Jurkat, Clone E6-1 (cell line): ENCODE results near the gene CLDN10.
A peak's percentile ranks its signal among the peaks of the same experiment; 100 is the strongest.
"Not testable (repeated sequence)": the region's sequence is repeated elsewhere in the genome, so short reads cannot be mapped to it uniquely, and the experiment has no call there.

ENCODE experiments used
- DNase-seq: peaks from one replicate; pipeline ENCODE4 v3.0.0-alpha.2; 2011; ENCODE audit warnings: low read depth, low spot score
- H3K4me3 ChIP-seq: 2 replicates; pipeline ENCODE4 v1.5.1; 2011; ENCODE audit warnings: mild to moderate bottlenecking, low read length, control low read depth, moderate library complexity

Gene CLDN10

DNA sequence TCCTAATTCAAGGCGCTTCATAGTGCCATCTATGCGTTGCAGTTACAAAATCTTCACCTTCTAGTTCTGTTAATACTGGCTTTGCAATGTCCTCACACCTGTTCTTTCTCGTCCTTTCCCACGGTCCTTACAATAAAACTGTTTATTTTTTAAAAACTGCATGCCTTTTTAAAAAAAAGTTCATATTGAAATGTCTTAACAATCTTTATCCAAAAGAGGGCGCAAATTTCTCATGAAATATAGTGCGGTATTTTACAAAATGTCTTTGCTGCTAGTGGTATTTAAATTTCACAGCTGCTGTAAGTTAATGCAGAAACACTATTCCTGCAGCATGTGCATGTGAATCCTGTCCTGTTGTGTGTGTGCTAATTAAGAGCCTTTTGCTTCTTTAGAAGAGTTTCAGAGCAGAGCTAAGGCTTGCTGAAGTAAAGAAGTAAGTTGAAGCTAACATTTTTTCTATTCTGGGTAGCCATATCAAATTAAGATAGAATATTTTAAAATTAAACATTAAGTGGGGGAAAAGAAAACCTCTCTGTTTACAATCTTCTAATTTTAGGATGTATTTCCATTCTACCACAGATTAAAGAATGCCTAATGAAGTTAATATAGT, 15.8 kb upstream of the CLDN10 start:
- peak; percentile 22 for DNase-seq
- no peak overlapping the region for H3K4me3 ChIP-seq

DNA sequence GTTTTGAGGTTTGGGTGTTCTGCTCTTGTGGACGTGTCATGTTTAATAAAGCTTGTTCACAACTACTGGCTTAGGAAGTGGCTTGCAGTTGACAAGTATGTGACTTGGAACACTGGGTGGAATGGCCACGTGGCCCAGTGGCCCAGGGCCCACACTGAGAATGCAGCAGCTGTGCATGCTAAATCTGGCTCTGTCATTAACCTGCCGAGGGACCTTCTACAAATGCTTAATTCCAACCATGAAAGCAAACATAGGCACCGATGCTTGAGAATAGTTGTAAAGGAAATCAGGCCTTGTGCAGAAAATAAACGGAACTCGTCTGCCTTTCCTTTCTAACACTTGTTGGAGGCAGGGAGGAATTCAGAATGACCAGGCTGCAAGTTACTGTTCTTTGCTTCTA, 11.6 kb upstream of the CLDN10 start:
- no peak for DNase-seq
- H3K4me3 ChIP-seq, result no peak overlapping the region

DNA sequence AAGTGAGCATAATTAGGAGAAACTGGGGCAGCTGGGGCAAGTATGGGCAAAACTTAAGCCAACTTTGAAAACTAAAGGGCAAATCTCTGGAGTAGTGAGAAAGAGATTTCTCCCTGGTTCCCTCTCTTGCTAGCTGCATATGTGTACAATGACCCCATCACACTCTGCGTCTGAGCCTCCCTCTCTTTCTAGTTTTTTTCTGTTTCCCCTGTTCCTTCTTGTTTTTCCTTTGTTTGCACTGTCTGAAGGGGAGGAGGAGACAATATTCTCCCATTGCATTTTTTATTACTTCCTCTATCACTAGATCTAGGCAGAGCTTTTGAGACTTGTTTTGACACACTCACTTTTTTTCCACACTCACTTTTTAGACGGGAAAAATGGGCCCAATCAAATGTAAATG, 11.2 kb upstream of the CLDN10 start:
- DNase-seq, result no peak
- no peak overlapping the region for H3K4me3 ChIP-seq

DNA sequence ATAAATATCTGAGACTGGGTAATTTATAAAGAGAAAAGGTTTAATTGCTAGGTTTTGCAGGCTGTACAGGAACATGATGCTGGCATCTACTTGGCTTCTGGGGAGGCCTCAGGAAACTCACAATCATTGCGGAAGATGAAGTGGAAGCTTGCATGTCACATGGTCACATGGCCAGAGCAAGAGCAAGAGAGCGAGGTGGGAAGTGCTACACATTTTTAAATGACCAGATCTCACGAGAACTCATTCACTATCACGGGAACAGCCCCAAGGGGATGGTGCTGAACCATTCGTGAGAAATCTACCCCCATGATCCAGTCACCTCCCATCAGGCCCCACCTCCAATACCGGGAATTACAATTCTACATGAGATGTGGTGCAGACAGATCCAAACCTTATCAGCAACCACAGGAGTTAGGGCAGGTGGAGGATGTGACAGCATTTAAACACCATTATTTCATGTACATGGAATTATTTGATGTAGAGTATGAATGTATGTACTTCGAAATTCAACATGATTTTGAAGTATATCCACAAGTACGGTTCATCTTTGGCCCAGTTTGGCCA, 10.5 kb upstream of the CLDN10 start:
- no peak for DNase-seq
- no peak overlapping the region for H3K4me3 ChIP-seq

DNA sequence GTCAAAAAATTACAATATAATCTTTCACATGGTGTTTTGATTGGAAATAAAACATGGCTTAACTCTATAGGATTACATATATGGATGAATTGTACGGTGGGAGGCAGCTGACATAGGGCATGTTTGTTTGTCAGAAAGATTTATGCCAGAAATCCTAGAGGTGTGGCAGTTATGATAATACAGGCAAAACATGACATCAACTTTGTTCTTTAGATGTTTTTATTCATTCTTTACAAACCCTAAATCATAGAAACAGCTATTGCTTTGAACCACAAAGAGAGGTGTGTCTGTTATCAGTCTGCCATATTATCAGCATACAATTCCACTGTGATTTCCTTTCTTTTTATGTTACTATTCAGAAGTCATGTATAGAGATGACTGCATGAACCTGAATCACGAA, 8.2 kb upstream of the CLDN10 start:
- no peak for DNase-seq

DNA sequence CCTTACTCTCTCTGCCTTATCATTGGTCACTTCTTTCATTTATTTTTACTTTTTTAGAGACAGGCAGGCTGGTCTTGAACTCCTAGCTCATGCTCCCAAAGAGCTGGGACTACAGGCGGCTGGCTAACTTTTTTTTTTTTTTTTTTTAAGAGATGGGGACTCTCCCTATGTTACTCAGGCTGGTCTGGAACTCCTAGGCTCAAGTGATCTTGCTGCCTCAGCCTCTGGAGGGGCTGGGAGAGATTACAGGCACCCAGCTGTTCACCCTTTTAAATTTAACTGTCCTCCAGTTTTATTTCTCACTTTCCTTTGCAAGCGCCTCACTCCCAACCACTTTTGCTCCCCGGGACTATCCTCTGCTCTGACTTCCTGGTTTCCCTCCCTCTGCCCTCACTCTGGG, 5.6 kb upstream of the CLDN10 start:
- no peak for DNase-seq
- no peak overlapping the region for H3K4me3 ChIP-seq

More for the DNA sequence above, 8.2 kb upstream of the CLDN10 start:
- no peak overlapping the region for H3K4me3 ChIP-seq

DNA sequence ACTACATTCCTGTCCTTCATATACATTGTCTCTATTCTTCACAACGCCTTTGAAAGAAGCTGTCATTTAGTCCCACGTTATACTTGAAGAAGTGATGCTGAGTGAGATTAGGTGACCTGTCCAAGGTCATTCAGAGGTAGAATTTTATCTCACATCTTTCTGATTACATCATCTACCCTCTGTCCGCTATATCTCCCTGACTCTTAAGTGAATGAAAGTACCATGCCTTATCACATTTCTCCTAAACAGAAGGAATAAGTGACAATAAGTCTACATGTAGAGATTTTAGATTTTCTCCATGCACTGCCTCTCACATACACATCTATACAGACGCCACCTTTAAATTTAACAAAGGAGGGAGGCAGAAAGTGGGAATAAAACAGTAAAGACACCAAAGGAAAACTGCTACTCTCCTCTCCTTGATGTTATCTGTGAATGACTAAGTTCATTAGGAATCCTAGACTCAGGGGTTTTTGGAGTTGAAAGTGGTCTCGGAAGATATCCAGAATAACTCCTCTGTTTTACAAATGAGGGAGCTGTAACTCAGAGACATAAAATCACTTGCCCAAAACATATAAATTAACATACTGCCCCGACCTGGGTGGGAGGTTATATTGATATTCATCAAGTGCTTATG, 4.9 kb upstream of the CLDN10 start:
- no peak overlapping the region for H3K4me3 ChIP-seq
- no peak for DNase-seq

DNA sequence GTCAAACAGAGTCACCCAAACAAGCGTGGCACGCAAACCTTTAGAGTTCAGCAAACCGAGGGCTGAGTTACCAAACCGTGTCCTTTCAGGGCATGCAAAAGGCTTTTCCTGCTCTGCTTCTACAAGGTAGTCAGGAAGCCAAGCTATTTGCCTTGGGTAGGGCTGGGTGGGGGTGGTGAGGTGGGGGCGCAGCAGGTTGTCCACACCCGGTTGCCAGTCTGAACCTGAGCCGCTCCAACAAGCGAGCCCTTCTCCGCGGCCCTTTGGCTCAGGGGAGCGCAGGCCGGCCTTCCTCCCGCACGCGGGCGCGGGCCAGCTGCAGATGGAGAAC, 347 bp upstream of the CLDN10 start:
- no peak overlapping the region for H3K4me3 ChIP-seq
- no peak for DNase-seq

DNA sequence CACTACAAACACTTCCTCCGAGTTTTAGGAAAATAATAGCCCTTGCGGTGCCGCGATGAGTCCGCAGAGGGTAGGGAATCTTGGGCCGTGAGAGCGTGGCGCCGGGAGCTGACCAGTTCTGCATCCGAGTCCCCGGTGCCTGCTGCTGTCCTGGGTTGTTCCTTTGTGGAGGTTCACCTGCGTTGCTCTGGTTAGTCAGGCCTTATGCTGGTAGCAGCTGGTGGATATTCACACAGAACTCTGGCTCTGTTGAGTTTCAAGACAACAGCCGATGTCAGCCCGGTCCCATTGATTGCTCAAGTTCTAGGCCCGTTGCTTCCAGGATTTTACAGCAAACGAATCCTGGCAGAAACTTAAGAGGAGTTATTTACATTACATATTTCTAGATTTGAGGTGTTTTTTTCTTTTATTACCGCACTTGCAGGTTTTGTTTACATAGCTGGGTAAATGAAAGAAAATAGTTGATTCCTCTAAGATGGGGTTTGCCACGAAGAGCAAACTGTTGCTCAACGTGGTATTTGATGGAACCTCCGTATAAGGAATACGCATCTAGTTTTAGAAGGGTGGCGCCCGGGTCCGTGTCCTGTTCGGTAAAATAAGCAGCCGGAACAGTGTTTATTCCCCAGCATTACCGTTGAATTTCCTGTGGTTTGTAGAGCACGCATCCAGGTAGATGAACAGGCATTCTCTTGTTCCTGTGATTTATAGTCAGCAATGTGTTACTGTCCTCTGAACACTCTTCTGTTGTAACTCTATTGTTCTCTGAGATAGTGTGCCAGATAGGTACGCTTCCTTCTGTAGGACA, 1.3 kb downstream of the CLDN10 start:
- H3K4me3 ChIP-seq, result no peak overlapping the region
- no peak for DNase-seq

DNA sequence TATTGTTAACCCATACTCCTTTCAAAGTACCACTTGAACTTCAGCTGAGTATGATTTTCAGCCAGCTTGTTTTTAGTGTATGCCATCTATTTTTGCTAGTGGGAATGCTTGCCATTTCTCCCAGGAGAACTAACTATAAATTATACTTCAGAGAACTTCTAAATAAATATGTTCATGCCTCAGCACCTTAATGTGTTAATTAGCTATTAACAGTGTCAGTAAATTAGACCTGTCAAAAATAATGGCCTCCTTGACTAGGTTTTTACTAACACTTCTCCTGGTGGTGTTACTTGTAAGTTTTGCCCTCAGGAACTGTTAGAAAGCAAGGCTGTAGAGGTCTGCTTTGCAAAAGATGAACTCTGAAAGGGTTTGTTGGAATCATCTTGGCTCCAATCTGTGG, 4.5 kb downstream of the CLDN10 start:
- DNase-seq, result no peak
- H3K4me3 ChIP-seq, result no peak overlapping the region

DNA sequence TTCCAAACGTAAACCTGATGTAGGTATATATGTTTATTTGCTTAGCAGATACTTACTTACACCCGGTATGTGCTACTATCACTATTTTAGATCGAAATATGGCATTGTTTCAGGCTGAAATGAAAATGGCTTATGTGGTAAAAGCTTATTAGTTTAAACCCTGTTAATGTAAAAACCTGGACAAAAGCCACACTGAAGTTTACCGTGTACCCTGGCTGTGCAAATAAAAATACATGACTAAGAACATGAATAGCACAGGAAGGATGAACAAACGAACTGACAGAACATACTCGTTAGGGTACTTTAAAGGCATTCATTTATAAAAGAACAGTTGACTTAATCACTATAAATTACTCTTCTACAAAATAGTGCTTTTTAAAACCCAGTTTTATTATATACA, 6.6 kb downstream of the CLDN10 start:
- no peak overlapping the region for H3K4me3 ChIP-seq
- no peak for DNase-seq

DNA sequence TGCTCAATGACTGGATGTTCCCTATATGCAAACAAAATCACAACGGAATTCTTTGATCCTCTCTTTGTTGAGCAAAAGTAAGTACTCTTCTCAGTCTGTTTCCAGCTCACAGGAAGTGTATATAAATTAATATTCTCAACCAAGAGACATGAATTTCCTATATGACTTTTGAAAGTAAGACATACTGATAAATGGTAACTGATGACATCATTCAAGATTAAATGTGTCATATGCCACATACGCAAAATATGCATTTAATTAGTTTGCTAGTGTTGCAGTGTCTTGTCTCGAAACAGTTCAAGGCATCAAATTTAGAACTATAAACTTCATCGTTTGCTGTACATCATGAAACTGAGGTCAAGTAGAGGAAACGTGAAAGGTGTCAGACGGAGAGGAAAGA, 7.9 kb downstream of the CLDN10 start:
- no peak overlapping the region for H3K4me3 ChIP-seq
- DNase-seq, result no peak

DNA sequence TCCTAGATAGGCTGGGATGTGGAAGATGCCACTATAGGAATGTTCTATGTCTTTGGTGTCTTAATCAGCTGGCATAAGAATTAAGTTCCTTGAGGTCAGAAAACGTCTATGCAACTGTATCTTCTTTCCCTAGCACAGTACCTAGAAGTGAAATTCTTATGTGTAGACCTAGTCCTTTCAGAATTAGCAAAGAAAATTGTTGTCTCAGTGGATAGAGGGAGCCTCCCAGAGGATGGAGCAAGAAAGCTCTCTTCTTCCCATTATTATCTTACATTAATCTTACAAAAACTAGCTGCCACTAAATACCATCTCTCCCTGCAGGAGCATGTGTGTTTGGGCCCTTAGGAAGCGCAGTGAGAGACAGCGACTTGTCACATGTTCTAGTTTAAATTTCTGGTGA, 11.6 kb downstream of the CLDN10 start:
- no peak for DNase-seq
- no peak overlapping the region for H3K4me3 ChIP-seq

DNA sequence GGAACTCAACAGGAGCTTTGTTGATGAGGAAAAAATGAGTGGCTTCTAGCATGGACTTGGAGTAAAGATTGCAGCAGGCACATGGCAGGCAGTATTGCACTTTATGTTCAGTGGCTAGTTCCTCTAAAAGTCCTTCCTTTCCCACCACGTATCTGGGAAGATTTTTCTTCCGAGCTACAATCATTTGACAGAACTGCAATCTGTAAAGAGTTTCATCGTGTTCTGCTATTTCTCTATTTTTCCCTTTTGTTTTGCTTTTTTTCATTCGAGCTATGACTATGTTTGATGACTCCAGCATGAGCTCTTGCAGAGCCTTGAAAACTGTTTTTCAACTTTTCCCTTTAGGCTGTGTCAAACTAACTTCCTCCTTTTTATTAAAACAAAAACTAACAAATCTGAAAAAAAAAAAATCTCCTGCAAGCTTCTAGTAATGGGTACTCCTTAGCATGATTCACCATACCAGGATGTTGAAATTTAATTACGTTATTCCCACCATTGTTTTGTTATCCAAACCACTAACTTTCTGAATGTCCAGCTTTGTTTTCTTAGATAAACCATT, 12.3 kb downstream of the CLDN10 start:
- no peak overlapping the region for H3K4me3 ChIP-seq
- no peak for DNase-seq

DNA sequence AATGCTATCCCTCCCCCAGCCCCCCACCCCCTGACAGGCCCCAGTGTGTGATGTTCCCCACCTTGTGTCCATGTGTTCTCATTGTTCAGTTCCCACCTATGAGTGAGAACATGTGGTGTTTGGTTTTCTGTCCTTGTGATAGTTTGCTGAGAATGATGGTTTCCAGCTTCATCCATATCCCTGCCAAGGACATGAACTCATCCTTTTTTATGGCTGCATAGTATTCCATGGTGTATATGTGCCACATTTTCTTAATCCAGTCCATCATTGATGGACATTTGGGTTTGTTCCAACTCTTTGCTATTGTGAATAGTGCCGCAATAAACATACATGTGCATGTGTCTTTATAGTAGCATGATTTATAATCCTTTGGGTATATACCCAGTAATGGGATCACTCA, 13.2 kb downstream of the CLDN10 start:
- not testable (repeated sequence) for DNase-seq, H3K4me3 ChIP-seq

DNA sequence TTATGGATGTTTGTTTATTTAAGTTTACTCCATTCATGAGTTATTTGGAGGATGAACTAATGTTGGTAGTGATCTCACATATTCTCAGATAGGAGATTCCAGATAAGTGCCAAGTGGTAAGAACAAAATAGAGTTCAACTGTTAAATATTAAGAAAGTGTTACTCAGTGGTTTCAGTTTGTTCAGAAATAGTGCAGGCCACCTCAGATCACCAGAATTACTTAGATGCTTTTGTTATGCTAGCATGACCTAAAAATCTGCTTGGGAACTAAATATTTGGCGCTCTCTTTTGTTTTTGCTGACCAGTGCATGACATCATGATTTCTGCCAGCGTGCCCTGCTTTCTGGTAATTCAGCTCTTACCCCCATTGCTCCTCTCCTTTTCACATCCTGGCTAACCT, 15.6 kb downstream of the CLDN10 start:
- no peak overlapping the region for H3K4me3 ChIP-seq
- no peak for DNase-seq

DNA sequence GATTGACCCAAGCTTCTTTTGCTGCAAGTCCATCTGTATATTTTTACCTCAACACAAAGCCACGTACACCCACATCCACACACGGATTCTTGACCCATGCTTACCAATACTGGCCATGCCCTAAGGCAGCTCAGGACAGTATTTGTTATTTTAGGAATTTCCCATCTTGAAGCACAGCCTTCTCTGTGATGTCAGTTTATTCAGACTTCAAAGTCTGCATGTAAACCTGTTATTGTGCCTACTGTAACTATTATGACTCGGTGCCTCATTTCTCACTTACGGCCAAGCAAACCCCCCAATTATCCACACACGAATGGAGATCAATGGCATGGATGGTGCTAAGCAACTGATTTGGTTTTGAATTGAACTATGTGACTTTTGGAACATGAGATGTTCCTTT, 17.5 kb downstream of the CLDN10 start:
- DNase-seq, result no peak
- no peak overlapping the region for H3K4me3 ChIP-seq

DNA sequence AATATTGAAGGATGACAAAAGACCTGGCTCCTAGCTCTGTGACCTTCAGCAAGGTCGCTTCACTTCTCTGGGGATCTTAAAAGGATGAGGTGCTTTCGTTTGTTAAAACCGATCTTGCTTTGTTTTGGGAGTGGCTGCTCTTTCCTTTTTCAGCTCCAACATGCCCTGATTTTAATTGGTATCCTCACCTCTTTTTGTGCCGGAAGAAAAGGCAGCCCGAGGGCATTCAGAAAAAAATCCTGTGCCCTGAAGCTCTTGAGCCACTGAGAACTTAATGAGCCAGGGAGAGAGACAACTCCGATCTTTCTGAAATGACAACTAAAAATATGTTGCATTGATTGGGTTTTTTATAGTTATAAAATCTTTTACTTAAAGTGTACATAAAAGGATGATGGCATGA, 19.4 kb downstream of the CLDN10 start:
- DNase-seq, result no peak
- no peak overlapping the region for H3K4me3 ChIP-seq

DNA sequence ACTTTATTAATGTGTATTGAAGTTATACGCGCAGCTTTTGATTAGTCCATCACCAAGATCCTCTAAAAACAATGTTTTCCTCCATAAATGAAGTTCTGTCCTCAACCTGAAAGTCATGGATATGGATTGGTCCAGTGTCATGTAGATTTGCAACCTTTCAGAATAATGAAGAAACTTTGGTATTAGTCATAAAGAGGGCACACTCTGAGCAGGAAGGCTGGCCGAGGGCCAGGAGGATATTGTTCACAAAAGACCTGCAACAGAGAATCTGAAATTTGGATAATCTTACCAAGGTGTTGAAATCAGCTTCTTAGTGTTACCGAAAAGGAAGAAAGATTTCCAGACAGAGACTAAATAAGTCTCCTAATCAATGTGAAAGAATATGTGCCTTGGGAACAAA, 20.7 kb downstream of the CLDN10 start:
- H3K4me3 ChIP-seq, result no peak overlapping the region
- no peak for DNase-seq

DNA sequence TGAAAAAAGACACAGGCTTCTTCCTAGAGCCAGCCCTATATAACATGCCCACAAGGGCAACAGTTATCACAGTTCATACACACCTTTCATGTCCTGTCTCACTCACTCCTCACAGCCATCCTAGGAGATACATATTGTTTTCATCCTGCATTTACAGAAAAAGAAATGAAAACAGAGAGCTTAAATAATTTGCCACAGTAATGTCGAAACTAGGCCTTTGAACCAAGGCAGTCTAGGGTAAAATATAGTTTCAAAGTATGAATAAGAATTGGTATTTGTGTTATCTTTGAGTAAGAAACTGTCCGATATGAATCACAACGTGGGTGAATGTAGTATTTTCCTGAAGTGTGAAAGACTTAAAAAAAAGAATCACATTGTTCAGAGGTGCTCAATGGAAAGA, 26.8 kb downstream of the CLDN10 start:
- H3K4me3 ChIP-seq, result no peak overlapping the region
- DNase-seq, result no peak
